ENCODE measurements around the gene BCL2L12. TPM values are rescaled to one million over a fixed set of nuclear protein-coding genes. Genes with fewer than 3 reads are reported as not detected.

The BCL2L12 gene
- total RNA-seq, 1 experiment from 2014 or later: 145 TPM

GRCh38 chr19:49635530-49636232 is 30.1 kb upstream of the BCL2L12 start:
- no peak overlapping the region for H3K18ac ChIP-seq (ENCODE audit: insufficient read length, low read depth, low read length)
- H3K27me3 Mint-ChIP-seq (ENCODE audit: low read depth): peaks cover 25% of the 10 kb centered on the region
- no peak overlapping the region for H2BK12ac ChIP-seq (ENCODE audit: insufficient read length, low read depth, low read length)
- peaks cover 7% of the 10 kb centered on the region for H3K23me2 ChIP-seq (ENCODE audit: insufficient read length, low read depth, low read length, poor library complexity, severe bottlenecking)
- no peak overlapping the region for H4K8ac ChIP-seq (replicated peaks; ENCODE audit: insufficient read length, low read depth, low read length)
- no peaks in the 10 kb centered on the region for H3K27me3 ChIP-seq (ENCODE audit: insufficient read depth, low read length)
- no peak overlapping the region for H3K9ac ChIP-seq (ENCODE audit: extremely low read depth, insufficient read length, low read length)
- H3K14ac ChIP-seq (ENCODE audit: insufficient read depth, low read length): no peak overlapping the region; the same call in 1 of the 2 replicates
- no peak overlapping the region for H2BK5ac ChIP-seq (ENCODE audit: insufficient read length, low read length)
- no peak overlapping the region for H3K23ac ChIP-seq (ENCODE audit: insufficient read length, low read depth, low read length)
- H2BK20ac ChIP-seq (ENCODE audit: low read depth, low read length, poor library complexity, severe bottlenecking): no peak overlapping the region
- no peak overlapping the region for H4K91ac ChIP-seq (ENCODE audit: insufficient read length, low read depth, low read length)
- peaks cover under 1% of the 10 kb centered on the region for H4K20me1 ChIP-seq (ENCODE audit: control insufficient read depth, insufficient read depth, insufficient read length)
- H3K79me2 ChIP-seq (ENCODE audit: insufficient read depth, low read length): no peaks in the 10 kb centered on the region
- 0 out of 5 replicates have a peak overlapping the region, but pooled peaks of 1 of the 2 experiments have one; percentile 18 for H3K4me3 Mint-ChIP-seq
- H3K27ac ChIP-seq (ENCODE audit: insufficient read length, low read depth, low read length): no peak overlapping the region
- no peaks in the 10 kb centered on the region for H3K9me3 ChIP-seq (ENCODE audit: control insufficient read depth, low read depth, low read length)
- TF ChIP-seq CTCF (conservative IDR thresholded peaks at IDR 0.05): no peak; the same call in 2 of the 3 replicates
- no peaks in the 10 kb centered on the region for H3K9me3 Mint-ChIP-seq
- no peak overlapping the region for H4K5ac ChIP-seq (ENCODE audit: insufficient read length, low read depth, low read length)
- no peak overlapping the region for H3T11ph ChIP-seq (ENCODE audit: low read length)
- WGBS (ENCODE audit: extremely low coverage, insufficient read length, low lambda C conversion rate): no CpG with 5 or more reads among the region's 24 CpGs
- no peaks in the 10 kb centered on the region for H3K79me1 ChIP-seq (ENCODE audit: insufficient read depth, low read depth, low read length, poor library complexity, severe bottlenecking)
- H3K27ac Mint-ChIP-seq: peak overlapping the region in 2 of 3 experiments; percentile 57 to 66; a peak in 3 of 7 replicates
- H3K36me3 Mint-ChIP-seq (ENCODE audit: insufficient read depth in 1 of 3, low read depth in 3 of 3): no peaks in the 10 kb centered on the region
- no peak overlapping the region for H2AK5ac ChIP-seq (ENCODE audit: insufficient read length, low read length)
- no peak overlapping the region for H3K4me2 ChIP-seq (ENCODE audit: insufficient read depth, insufficient read length, low read length)
- H2BK120ac ChIP-seq (ENCODE audit: low read depth, low read length, poor library complexity, severe bottlenecking): no peak overlapping the region
- DNase-seq: no peak
- no peak overlapping the region for H2BK15ac ChIP-seq (ENCODE audit: low read depth, low read length)
- H2AFZ ChIP-seq (ENCODE audit: low read length): no peak overlapping the region
- H3K4me1 ChIP-seq (ENCODE audit: insufficient read depth, low read length): no peaks in the 10 kb centered on the region; the same call in 1 of the 2 replicates
- peaks cover 40 to 50% of the 10 kb centered on the region in 2 experiments for H3K4me1 Mint-ChIP-seq
- no peak overlapping the region for H3K56ac ChIP-seq (ENCODE audit: insufficient read length, low read depth, low read length)
- no peak overlapping the region for H3K4ac ChIP-seq (ENCODE audit: low read depth, low read length)
